GM12878 (cell line): ENCODE results near the gene TNF. TPM values are rescaled to one million over a fixed set of nuclear protein-coding genes. Genes with fewer than 3 reads are reported as not detected.

Experiments used
- ATAC-seq: fragments of 200-7000 bp; cut with Tn5 transposase; 3 replicates; pipeline ENCODE4 v1.9.1; 2020; ENCODE audit warnings: mild to moderate bottlenecking, moderate library complexity
- BruUV-seq: library from RNA; stranded (reverse); fragments of 400-500 nt; replicated peaks from 2 replicates; lab custom pipeline; 2021; lab: Mats Ljungman, UMichigan
- CTCF ChIA-PET: fragments of 300-600 bp; sonication (Branson Sonifier 250); formaldehyde crosslinking; extraction: SDS; loops from one replicate; lab custom pipeline; 2021; ENCODE audit warnings: inconsistent platforms; lab: Yijun Ruan, JAX
- POLR2A ChIA-PET: fragments of 350-600 bp; formaldehyde crosslinking; extraction: SDS; loops from one replicate; lab custom pipeline; 2021; ENCODE audit warnings: inconsistent platforms; lab: Charles Lee
- RAD21 ChIA-PET: fragments of 300-600 bp; sonication (Branson Sonifier 250); formaldehyde crosslinking; loops from one replicate; lab custom pipeline; 2023; ENCODE audit warnings: antibody characterized with exemption; ENCODE audit not compliant: unreplicated experiment; lab: Charles Lee
- SMC1A ChIA-PET: fragments of 300-600 bp; sonication (Branson Sonifier 250); formaldehyde crosslinking; loops from one replicate; lab custom pipeline; 2023; ENCODE audit not compliant: unreplicated experiment, uncharacterized antibody; lab: Charles Lee
- DNase-seq: peaks from one replicate; pipeline ENCODE4 v3.0.0-alpha.2; 2011; ENCODE audit warnings: low read depth, low spot score
- FAIRE-seq: peaks from 3 replicates; lab custom pipeline; 2011; peaks lifted over from hg19 to GRCh38; lab: Jason Lieb, UNC
- H2AFZ ChIP-seq: 2 replicates; pipeline ENCODE4 v1.6.0; 2011; ENCODE audit warnings: low read depth, low read length, control low read depth; ENCODE audit not compliant: control insufficient read depth
- H3K27ac ChIP-seq: 2 replicates; pipeline ENCODE4 v1.5.1; 2011; ENCODE audit warnings: control low read depth; ENCODE audit not compliant: control insufficient read depth, insufficient read depth
- H3K27me3 ChIP-seq, 2 experiments: replicated peaks in 1 of 2; 2 replicates each; pipeline versions ENCODE4 v1.6.0 to v1.6.1; 2011; ENCODE audit warnings: low read length in 1 of 2; ENCODE audit not compliant: control insufficient read depth in 2 of 2, insufficient read depth in 2 of 2
- H3K36me3 ChIP-seq, 2 experiments: 2 replicates each; pipeline ENCODE4 v1.5.1; 2011; ENCODE audit warnings: low read length in 1 of 2; ENCODE audit not compliant: control insufficient read depth in 2 of 2, insufficient read depth in 2 of 2
- H3K4me1 ChIP-seq: 2 replicates; pipeline ENCODE4 v1.6.1; 2011; ENCODE audit warnings: mild to moderate bottlenecking, low read length, moderate library complexity, mixed read lengths; ENCODE audit not compliant: control insufficient read depth, insufficient read depth
- H3K4me2 ChIP-seq: 2 replicates; pipeline ENCODE4 v1.6.0; 2011; ENCODE audit warnings: control low read depth; ENCODE audit not compliant: control insufficient read depth, insufficient read depth
- H3K4me3 ChIP-seq: fragments of 200-600 bp; sonication (generic); 2 replicates; pipeline ENCODE4 v1.5.1; 2016
- H3K79me2 ChIP-seq: 2 replicates; pipeline ENCODE4 v1.6.0; 2011; ENCODE audit warnings: low read length; ENCODE audit not compliant: control insufficient read depth, insufficient read depth
- H3K9ac ChIP-seq: 2 replicates; pipeline ENCODE4 v1.8.0; 2011; ENCODE audit warnings: low read length, control low read depth, mixed read lengths; ENCODE audit not compliant: control insufficient read depth, insufficient read depth
- H3K9me3 ChIP-seq: replicated peaks from 3 replicates; pipeline ENCODE4 v1.5.1; 2011; ENCODE audit warnings: mild to moderate bottlenecking, low read length; ENCODE audit not compliant: control insufficient read depth, insufficient read depth
- H4K20me1 ChIP-seq: 2 replicates; pipeline ENCODE4 v1.6.0; 2011; ENCODE audit not compliant: control insufficient read depth, insufficient read depth
- BRCA1 ChIP-seq: IDR thresholded peaks from 2 replicates; pipeline ENCODE4 v1.6.1; 2011; ENCODE audit warnings: low read depth, low read length, improper control_type of control experiment
- IKZF2 ChIP-seq, 2 experiments: fragments of 450-650 bp; IDR thresholded peaks; 2 replicates each; pipeline ENCODE4 v1.6.1; 2017; ENCODE audit warnings: mild to moderate bottlenecking in 2 of 2, moderate library complexity in 2 of 2
- KAT2A ChIP-seq: conservative IDR thresholded peaks from 2 replicates; pipeline ENCODE4 v1.6.1; 2011; ENCODE audit warnings: low read depth, low read length; ENCODE audit not compliant: control insufficient read depth
- MLLT1 ChIP-seq: fragments of 450-650 bp; IDR thresholded peaks from 2 replicates; pipeline ENCODE4 v1.6.1; 2016; ENCODE audit warnings: mild to moderate bottlenecking
- PBX3 ChIP-seq: IDR thresholded peaks from 2 replicates; pipeline ENCODE4 v1.6.1; 2011; ENCODE audit warnings: mild to moderate bottlenecking, low read depth, low read length, moderate library complexity; ENCODE audit not compliant: insufficient replicate concordance
- RCOR1 ChIP-seq: conservative IDR thresholded peaks from 2 replicates; pipeline ENCODE4 v1.6.1; 2012; ENCODE audit warnings: low read depth, low read length, improper control_type of control experiment
- SPI1 ChIP-seq: IDR thresholded peaks from 2 replicates; pipeline ENCODE4 v1.6.1; 2011; ENCODE audit warnings: low read depth, mild to moderate bottlenecking, low read length, moderate library complexity, borderline replicate concordance; ENCODE audit not compliant: insufficient read depth
- SUPT20H ChIP-seq: IDR thresholded peaks from 2 replicates; pipeline ENCODE4 v1.6.1; 2011; ENCODE audit warnings: low read depth, mild to moderate bottlenecking, low read length, moderate library complexity, borderline replicate concordance; ENCODE audit not compliant: control insufficient read depth
- YY1 ChIP-seq: IDR thresholded peaks from 2 replicates; pipeline ENCODE4 v1.6.1; 2011; ENCODE audit warnings: low read depth, mild to moderate bottlenecking, low read length
- ZBTB33 ChIP-seq: fragments of 450-650 bp; IDR thresholded peaks from 2 replicates; pipeline ENCODE4 v1.6.1; 2017; ENCODE audit warnings: mild to moderate bottlenecking
- ZNF217 ChIP-seq: fragments of 450-650 bp; IDR thresholded peaks from 2 replicates; pipeline ENCODE4 v1.6.1; 2017; ENCODE audit warnings: antibody characterized with exemption, mild to moderate bottlenecking
- WGBS: methylation state at CpG from one replicate; pipeline ENCODE4 v1.1.6; 2016; ENCODE audit warnings: low lambda C conversion rate; ENCODE audit not compliant: insufficient replicate concordance, insufficient coverage; ENCODE audit errors: missing lambda C conversion rate; 5-methylcytosine and 5-hydroxymethylcytosine counted together
- in situ Hi-C: fragments of 300-500 bp; cut with MboI; formaldehyde crosslinking; loops from 9 replicates; pipeline ENCODE4 v1.14.3; 2018; ENCODE audit warnings: mixed read lengths
- intact Hi-C: fragments of 100-400 bp; cut with micrococcal nuclease; formaldehyde crosslinking; loops from one replicate; pipeline ENCODE4 v1.14.2; 2022; ENCODE audit not compliant: unreplicated experiment
- polyA plus RNA-seq, 11 experiments: library from polyadenylated mRNA; depleted of rRNA in 4 of 11; unstranded in 6 of 11; stranded (reverse) in 5 of 11; fragments of >200 nt; fragmentation: Nextera tagmentation in 4 of 11; fragmentation: Illumina TruSeq in 1 of 11; extraction: Ambion mirVana in 4 of 11; extraction: Trizol in 1 of 11; gene quantifications; 1 replicate in 1 of 11; 2 replicates in 10 of 11; pipeline versions ENCODE4 v1.2.1 to v1.2.3, GENCODE V29; 2011 to 2016; ENCODE audit warnings: inconsistent platforms in 2 of 11, missing spikeins in 2 of 11, low read depth in 1 of 11
- total RNA-seq, 4 experiments: library from RNA; depleted of rRNA in 3 of 4; stranded (reverse); fragments of >200 nt in 3 of 4; fragmentation: Illumina TruSeq in 1 of 4; extraction: Trizol in 1 of 4; gene quantifications; 2 replicates each; pipeline versions ENCODE4 v1.2.1 to v1.2.3, GENCODE V29; 2013 to 2021
- TF ChIP-seq, protein P1 (sequence below): fragments of 450-650 bp; IDR thresholded peaks from 2 replicates; pipeline ENCODE4 v1.6.1; 2016; ENCODE audit warnings: mild to moderate bottlenecking
- TF ChIP-seq, protein P2 (sequence below): IDR thresholded peaks from 2 replicates; pipeline ENCODE4 v1.6.1; 2011; ENCODE audit warnings: borderline replicate concordance, low read depth, mild to moderate bottlenecking, moderate library complexity, low read length; ENCODE audit not compliant: insufficient read depth, poor library complexity, severe bottlenecking

Gene TNF
- total and polyA plus RNA-seq, 10 of the 15 experiments (the other 5 are each of a cell fraction or from before 2014, with no cell fraction given) = 18.0 to 94.8 (median 61.9) TPM

DNA sequence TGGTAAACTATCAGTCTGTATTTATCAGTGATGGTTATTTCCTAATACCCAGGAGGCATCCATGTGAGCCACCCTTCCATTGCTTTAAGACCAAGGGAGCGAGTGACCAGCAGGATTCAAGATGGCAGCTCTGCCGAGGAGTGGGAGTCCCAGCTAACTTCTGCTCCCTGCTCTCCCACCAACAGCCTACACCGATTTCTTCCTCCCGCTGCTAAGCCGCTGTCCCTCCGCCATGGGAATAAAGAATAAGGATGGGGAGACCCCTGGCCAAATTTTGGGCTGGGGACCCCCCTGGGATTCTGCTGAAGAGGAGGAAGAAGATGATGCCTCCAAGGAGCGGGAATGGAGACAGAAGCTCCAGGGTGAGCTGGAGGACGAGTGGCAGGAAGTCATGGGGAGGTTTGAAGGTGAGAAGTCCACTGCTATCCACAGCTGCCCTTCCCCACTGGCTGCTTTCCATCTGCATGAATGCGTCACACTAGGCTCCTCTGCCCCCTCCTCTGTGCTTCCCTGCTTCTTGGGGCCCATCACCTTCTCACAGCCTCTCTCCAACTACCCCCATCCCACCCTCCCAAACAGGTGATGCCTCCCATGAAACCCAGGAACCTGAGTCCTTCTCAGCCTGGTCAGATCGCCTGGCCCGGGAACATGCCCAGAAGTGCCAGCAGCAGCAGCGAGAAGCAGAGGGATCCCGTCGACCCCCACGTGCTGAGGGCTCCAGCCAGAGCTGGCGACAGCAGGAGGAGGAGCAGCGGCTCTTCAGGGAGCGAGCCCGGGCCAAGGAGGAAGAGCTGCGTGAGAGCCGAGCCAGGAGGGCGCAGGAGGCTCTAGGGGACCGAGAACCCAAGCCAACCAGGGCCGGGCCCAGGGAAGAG, 17.7 kb upstream of the TNF start:
- intact Hi-C loops (loop anchor here (2.0 kb wide), 1 partner anchor 23 kb away; no protein-coding TSS in a partner anchor), in situ Hi-C loops (loop anchor here (25.0 kb wide), 2 partner anchors 1055 to 1405 kb away; partner anchors contain the start of genes BRD2 and HLA-DMA)
- SMC1A ChIA-PET = interaction anchor here (1.6 to 34.7 kb wide), 2 partner anchors 8 to 26 kb away, joined by 5 to 1989 read pairs; partner anchors contain the start of genes LST1, LTA, LTB and NCR3
- H3K4me2 ChIP-seq = peak overlapping the region; percentile 94
- H3K4me1 ChIP-seq = peaks cover 64% of the 10 kb centered on the region
- FAIRE-seq (no peak), ATAC-seq (no peak), DNase-seq (no peak)
- 58% methylated on average over 23 of the region's 24 CpGs for WGBS
- no TSS peak for BruUV-seq
- CTCF ChIA-PET = interaction anchor here (0.5 to 34.8 kb wide), 8 partner anchors 10 to 1287 kb away, joined by 3 to 2098 read pairs (median 4); partner anchors contain the start of genes LST1, LTA, LTB and MDC1
- no peaks in the 10 kb centered on the region for H3K9me3 ChIP-seq
- no peak overlapping the region for H2AFZ ChIP-seq
- RAD21 ChIA-PET = interaction anchor here (0.6 to 15.9 kb wide), 6 partner anchors 9 to 262 kb away, joined by 3 to 620 read pairs (median 51); partner anchors contain the start of genes ATP6V1G2, LST1, LTA and LTB
- peaks cover 18% of the 10 kb centered on the region for H3K79me2 ChIP-seq
- POLR2A ChIA-PET = interaction anchor here (0.6 to 9.1 kb wide), 7 partner anchors 9 to 96 kb away, joined by 4 to 255 read pairs (median 15); partner anchors contain the start of genes LST1, LTB, NCR3 and TNF
- H3K36me3 ChIP-seq = peaks cover 0 to 4% of the 10 kb centered on the region in 2 experiments; a peak in 2 of 4 replicates
- H3K4me3 ChIP-seq = peak overlapping the region; percentile 55; the same call in 1 of the 2 replicates
- peak overlapping the region; percentile 99 for H3K27ac ChIP-seq
- H3K27me3 ChIP-seq = no peaks in the 10 kb centered on the region
- no peaks in the 10 kb centered on the region for H4K20me1 ChIP-seq
- peak overlapping the region; percentile 84 for H3K9ac ChIP-seq
- TF ChIP-seq RCOR1 (no peak), SUPT20H (no peak), ZNF217 (no peak), BRCA1 (no peak), MLLT1 (peak; percentile 78; the same call in 1 of the 2 replicates), YY1 (0 out of 2 replicates have a peak, but pooled peaks have one; percentile 17), IKZF2 (IDR thresholded peaks at IDR 0.05) (no peak), KAT2A (no peak), SPI1 (no peak), ZBTB33 (peak; percentile 63; the same call in 1 of the 2 replicates), PBX3 (no peak)
- TF ChIP-seq, protein P1, sequence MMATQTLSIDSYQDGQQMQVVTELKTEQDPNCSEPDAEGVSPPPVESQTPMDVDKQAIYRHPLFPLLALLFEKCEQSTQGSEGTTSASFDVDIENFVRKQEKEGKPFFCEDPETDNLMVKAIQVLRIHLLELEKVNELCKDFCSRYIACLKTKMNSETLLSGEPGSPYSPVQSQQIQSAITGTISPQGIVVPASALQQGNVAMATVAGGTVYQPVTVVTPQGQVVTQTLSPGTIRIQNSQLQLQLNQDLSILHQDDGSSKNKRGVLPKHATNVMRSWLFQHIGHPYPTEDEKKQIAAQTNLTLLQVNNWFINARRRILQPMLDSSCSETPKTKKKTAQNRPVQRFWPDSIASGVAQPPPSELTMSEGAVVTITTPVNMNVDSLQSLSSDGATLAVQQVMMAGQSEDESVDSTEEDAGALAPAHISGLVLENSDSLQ = no peak
- TF ChIP-seq, protein P2, sequence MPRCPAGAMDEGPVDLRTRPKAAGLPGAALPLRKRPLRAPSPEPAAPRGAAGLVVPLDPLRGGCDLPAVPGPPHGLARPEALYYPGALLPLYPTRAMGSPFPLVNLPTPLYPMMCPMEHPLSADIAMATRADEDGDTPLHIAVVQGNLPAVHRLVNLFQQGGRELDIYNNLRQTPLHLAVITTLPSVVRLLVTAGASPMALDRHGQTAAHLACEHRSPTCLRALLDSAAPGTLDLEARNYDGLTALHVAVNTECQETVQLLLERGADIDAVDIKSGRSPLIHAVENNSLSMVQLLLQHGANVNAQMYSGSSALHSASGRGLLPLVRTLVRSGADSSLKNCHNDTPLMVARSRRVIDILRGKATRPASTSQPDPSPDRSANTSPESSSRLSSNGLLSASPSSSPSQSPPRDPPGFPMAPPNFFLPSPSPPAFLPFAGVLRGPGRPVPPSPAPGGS = no peak
